Bronchial epithelial cell (primary cell): ENCODE data around the gene HDAC10. TPM values are rescaled to one million over a fixed set of nuclear protein-coding genes. Genes with fewer than 3 reads are reported as not detected.
A peak's percentile ranks its signal among the peaks of the same experiment; 100 is the strongest.

Experiments used
- DNase-seq: peaks from one replicate; pipeline ENCODE4 v3.0.0-alpha.2; 2010; ENCODE audit warnings: low read depth
- FAIRE-seq: peaks from 2 replicates; lab custom pipeline; 2011; peaks lifted over from hg19 to GRCh38; lab: Jason Lieb, UNC
- H3K27me3 ChIP-seq: 2 replicates; pipeline ENCODE4 v1.5.1; 2011; ENCODE audit warnings: low read length; ENCODE audit not compliant: control insufficient read depth, insufficient read depth
- H3K36me3 ChIP-seq: 2 replicates; pipeline ENCODE4 v1.5.1; 2011; ENCODE audit warnings: low read length; ENCODE audit not compliant: control insufficient read depth, insufficient read depth
- H3K4me3 ChIP-seq: 2 replicates; pipeline ENCODE4 v1.5.1; 2011; ENCODE audit warnings: mild to moderate bottlenecking, low read depth, low read length, control low read depth
- CTCF ChIP-seq: IDR thresholded peaks from 2 replicates; pipeline ENCODE4 v1.5.1; 2011; ENCODE audit warnings: mild to moderate bottlenecking, moderate library complexity, low read length, control low read depth, inconsistent platforms; ENCODE audit not compliant: insufficient read depth, severe bottlenecking
- total RNA-seq: library from RNA; depleted of rRNA; stranded (reverse); fragments of >200 nt; gene quantifications from 2 replicates; pipeline ENCODE4 v1.2.1, GENCODE V29; 2014

The HDAC10 gene
- total RNA-seq, 1 donor from 2014 or later, result 9.7 TPM

- DNase-seq (no peak), FAIRE-seq (no peak)
- no peak for TF ChIP-seq CTCF
- Histone ChIP-seq H3K4me3 (no peak overlapping the region), H3K27me3 (no peaks in the 10 kb centered on the region), H3K36me3 (peaks cover 24% of the 10 kb centered on the region)
Observed at GRCh38 chr22:50298266-50298637, 47.2 kb upstream of the HDAC10 start.

- DNase-seq, result no peak
- no peak for FAIRE-seq
- no peak for TF ChIP-seq CTCF
Observed at GRCh38 chr22:50297510-50298265, 46.6 kb upstream of the HDAC10 start.

GRCh38 chr22:50296658-50297490 is 45.8 kb upstream of the HDAC10 start:
- Histone ChIP-seq H3K36me3 (peaks cover 20% of the 10 kb centered on the region), H3K4me3 (no peak overlapping the region), H3K27me3 (no peaks in the 10 kb centered on the region)
- DNase-seq (no peak), FAIRE-seq (no peak)
- no peak for TF ChIP-seq CTCF

More at GRCh38 chr22:50297510-50298265, 46.6 kb upstream of the HDAC10 start:
- no peak overlapping the region for H3K4me3 ChIP-seq
- H3K27me3 ChIP-seq, result no peaks in the 10 kb centered on the region
- H3K36me3 ChIP-seq, result peaks cover 23% of the 10 kb centered on the region

DNA sequence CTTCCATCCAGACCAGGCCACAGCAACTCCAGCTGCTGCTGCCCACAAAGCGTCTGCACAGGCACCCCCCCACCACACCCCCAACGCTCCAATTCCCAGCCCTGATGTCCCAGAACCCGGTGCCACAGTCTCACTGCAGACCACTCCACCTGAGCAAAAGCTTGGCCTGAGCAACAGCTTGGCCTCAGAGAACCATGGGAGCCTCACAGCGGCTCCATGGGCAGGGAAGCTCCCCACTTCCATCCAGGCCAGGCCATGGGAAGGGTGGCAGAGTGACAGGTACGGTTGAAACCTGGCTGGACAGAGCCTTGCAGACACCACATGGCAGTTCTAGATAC is 43.2 kb upstream of the HDAC10 start:
- no peaks in the 10 kb centered on the region for H3K27me3 ChIP-seq
- H3K36me3 ChIP-seq, result peaks cover 36% of the 10 kb centered on the region
- DNase-seq, result no peak
- FAIRE-seq, result no peak
- no peak overlapping the region for H3K4me3 ChIP-seq
- no peak for TF ChIP-seq CTCF

- FAIRE-seq (no peak), DNase-seq (peak; percentile 33)
- peaks cover 41% of the 10 kb centered on the region for H3K36me3 ChIP-seq
- H3K4me3 ChIP-seq, result peak overlapping the region; percentile 21
- no peaks in the 10 kb centered on the region for H3K27me3 ChIP-seq
- no peak for TF ChIP-seq CTCF
Observed at GRCh38 chr22:50293441-50294318, 42.6 kb upstream of the HDAC10 start.
